ENCODE measurements around the gene ROCK2. TPM values are rescaled to one million over a fixed set of nuclear protein-coding genes. Genes with fewer than 3 reads are reported as not detected.
A peak's percentile ranks its signal among the peaks of the same experiment; 100 is the strongest.
"Not testable (repeated sequence)": the region's sequence is repeated elsewhere in the genome, so short reads cannot be mapped to it uniquely, and the experiment has no call there.

Gene ROCK2
- total RNA-seq, 1 donor from 2014 or later, result 61.4 TPM

GRCh38 chr2:11330457-11331142 is 13.8 kb downstream of the ROCK2 start:
- Mint-ChIP-seq H3K4me3 (ENCODE audit: unreplicated experiment) (no peak overlapping the region), H3K4me1 (ENCODE audit: low read depth) (peaks cover 45% of the 10 kb centered on the region), H3K27ac (ENCODE audit: unreplicated experiment) (peak overlapping the region; percentile 50), H3K9me3 (ENCODE audit: low read depth) (peaks cover 7% of the 10 kb centered on the region), H3K36me3 (ENCODE audit: low read depth) (peaks cover 3% of the 10 kb centered on the region), H3K27me3 (ENCODE audit: low read depth) (no peaks in the 10 kb centered on the region)
- no peak for TF ChIP-seq CTCF (IDR thresholded peaks at IDR 0.05)
- no peak for DNase-seq (ENCODE audit: low spot score)

GRCh38 chr2:11329776-11330175 is 14.7 kb downstream of the ROCK2 start:
- no peak for DNase-seq (ENCODE audit: low spot score)
- Mint-ChIP-seq H3K36me3 (ENCODE audit: low read depth) (peaks cover 3% of the 10 kb centered on the region), H3K27ac (ENCODE audit: unreplicated experiment) (peak overlapping the region; percentile 65), H3K4me1 (ENCODE audit: low read depth) (peaks cover 37% of the 10 kb centered on the region), H3K9me3 (ENCODE audit: low read depth) (peaks cover 7% of the 10 kb centered on the region), H3K27me3 (ENCODE audit: low read depth) (no peaks in the 10 kb centered on the region), H3K4me3 (ENCODE audit: unreplicated experiment) (no peak overlapping the region)
- no peak for TF ChIP-seq CTCF (IDR thresholded peaks at IDR 0.05)

GRCh38 chr2:11328522-11328921 is 15.9 kb downstream of the ROCK2 start:
- H3K27me3 Mint-ChIP-seq (ENCODE audit: low read depth); H3K4me3 Mint-ChIP-seq (ENCODE audit: unreplicated experiment); DNase-seq (ENCODE audit: low spot score); H3K36me3 Mint-ChIP-seq (ENCODE audit: low read depth); H3K9me3 Mint-ChIP-seq (ENCODE audit: low read depth): not testable (repeated sequence)
- peak overlapping the region; percentile 34 for H3K27ac Mint-ChIP-seq (ENCODE audit: unreplicated experiment)
- peaks cover 28% of the 10 kb centered on the region for H3K4me1 Mint-ChIP-seq (ENCODE audit: low read depth)

- Mint-ChIP-seq H3K27me3 (ENCODE audit: low read depth) (no peaks in the 10 kb centered on the region), H3K36me3 (ENCODE audit: low read depth) (peaks cover 3% of the 10 kb centered on the region), H3K27ac (ENCODE audit: unreplicated experiment) (no peak overlapping the region), H3K9me3 (ENCODE audit: low read depth) (peaks cover 6% of the 10 kb centered on the region), H3K4me3 (ENCODE audit: unreplicated experiment) (no peak overlapping the region), H3K4me1 (ENCODE audit: low read depth) (peaks cover 21% of the 10 kb centered on the region)
- no peak for TF ChIP-seq CTCF (IDR thresholded peaks at IDR 0.05)
- DNase-seq (ENCODE audit: low spot score), result no peak
These were observed 16.6 kb downstream of the ROCK2 start for GRCh38 chr2:11327871-11328270.

- Mint-ChIP-seq H3K27ac (ENCODE audit: unreplicated experiment) (no peak overlapping the region), H3K36me3 (ENCODE audit: low read depth) (no peaks in the 10 kb centered on the region), H3K9me3 (ENCODE audit: low read depth) (peaks cover 3% of the 10 kb centered on the region), H3K27me3 (ENCODE audit: low read depth) (no peaks in the 10 kb centered on the region), H3K4me3 (ENCODE audit: unreplicated experiment) (no peak overlapping the region), H3K4me1 (ENCODE audit: low read depth) (peaks cover 24% of the 10 kb centered on the region)
- no peak for TF ChIP-seq CTCF (IDR thresholded peaks at IDR 0.05)
- no peak for DNase-seq (ENCODE audit: low spot score)
These were observed 17.7 kb downstream of the ROCK2 start for GRCh38 chr2:11326677-11327211.

Measured in chondrocyte (in vitro differentiated cells).